Rectal smooth muscle tissue (tissue), 1 donor: Measurements from ENCODE around the gene DNPEP.

ENCODE experiments used
- H3K27ac ChIP-seq: one replicate; pipeline ENCODE4 v1.7.0; 2013; ENCODE audit warnings: low read depth, low read length, inconsistent platforms
- H3K27me3 ChIP-seq: one replicate; pipeline ENCODE4 v1.7.0; 2013; ENCODE audit warnings: low read length; ENCODE audit not compliant: control insufficient read depth, insufficient read depth
- H3K36me3 ChIP-seq: one replicate; pipeline ENCODE4 v1.7.0; 2013; ENCODE audit warnings: low read length; ENCODE audit not compliant: control insufficient read depth, insufficient read depth
- H3K4me1 ChIP-seq: one replicate; pipeline ENCODE4 v1.7.0; 2013; ENCODE audit warnings: low read length; ENCODE audit not compliant: control insufficient read depth, insufficient read depth
- H3K4me3 ChIP-seq: one replicate; pipeline ENCODE4 v1.7.0; 2013; ENCODE audit warnings: low read length
- H3K9ac ChIP-seq: one replicate; pipeline ENCODE4 v1.7.0; 2013; ENCODE audit warnings: low read length

The DNPEP gene

DNA sequence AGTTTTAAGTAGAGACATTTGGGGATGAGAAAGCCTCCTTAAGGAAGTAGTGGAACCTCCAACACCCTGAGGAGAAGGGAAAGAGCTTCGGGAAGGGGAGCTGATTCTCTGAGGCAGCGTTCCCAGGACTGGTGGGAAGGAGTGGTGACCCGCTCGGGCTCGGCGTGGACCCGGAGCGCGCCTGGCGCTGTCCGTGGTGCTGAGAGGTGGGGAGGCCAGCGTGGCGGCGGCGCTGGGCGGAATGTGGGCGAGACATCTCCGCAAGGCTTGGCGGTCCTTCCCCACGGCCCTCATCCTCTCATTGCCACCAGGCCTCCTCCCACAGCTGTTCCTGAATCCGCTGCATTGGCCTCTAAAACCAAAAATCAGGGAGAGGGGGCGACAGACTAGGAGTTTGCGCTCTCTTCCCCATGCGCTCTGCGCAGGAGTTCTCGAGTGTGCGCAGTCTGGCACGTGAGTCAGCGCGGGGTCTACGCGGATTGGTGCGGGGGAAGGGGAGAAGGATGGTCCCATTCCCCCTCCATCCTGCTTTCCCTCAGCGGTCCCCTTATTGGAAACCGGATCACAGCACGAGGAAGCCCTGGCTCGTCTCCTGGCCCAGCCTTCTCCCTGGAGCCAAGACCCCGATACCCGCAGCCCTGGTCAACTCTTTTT, 56.0 kb downstream of the DNPEP start:
- Histone ChIP-seq H3K4me3 (no peak overlapping the region), H3K27ac (no peak overlapping the region), H3K27me3 (peaks cover 14% of the 10 kb centered on the region), H3K36me3 (no peaks in the 10 kb centered on the region), H3K9ac (no peak overlapping the region), H3K4me1 (no peaks in the 10 kb centered on the region)

DNA sequence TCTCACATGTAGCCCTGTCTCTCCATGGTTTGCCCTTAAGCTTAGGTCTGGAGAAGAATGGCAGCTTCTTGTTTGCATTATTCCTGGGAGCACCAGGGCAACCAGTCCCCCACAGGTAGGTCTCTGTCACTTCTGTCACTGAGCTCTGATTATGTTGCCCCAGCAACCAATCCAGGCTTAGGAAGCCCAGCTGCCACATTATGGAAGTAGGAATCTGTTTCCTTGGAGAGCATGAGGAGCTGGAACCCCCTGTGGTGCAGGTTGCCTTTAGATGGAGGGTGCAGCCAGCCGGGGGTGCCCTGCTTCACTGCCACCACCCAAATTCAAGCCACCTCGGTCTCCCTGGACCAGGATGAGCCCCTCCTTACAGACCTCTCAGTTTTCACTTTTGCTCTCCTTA, 60.0 kb downstream of the DNPEP start:
- Histone ChIP-seq H3K36me3 (no peaks in the 10 kb centered on the region), H3K27me3 (peaks cover 13% of the 10 kb centered on the region), H3K27ac (no peak overlapping the region), H3K4me3 (no peak overlapping the region), H3K4me1 (no peaks in the 10 kb centered on the region), H3K9ac (no peak overlapping the region)

DNA sequence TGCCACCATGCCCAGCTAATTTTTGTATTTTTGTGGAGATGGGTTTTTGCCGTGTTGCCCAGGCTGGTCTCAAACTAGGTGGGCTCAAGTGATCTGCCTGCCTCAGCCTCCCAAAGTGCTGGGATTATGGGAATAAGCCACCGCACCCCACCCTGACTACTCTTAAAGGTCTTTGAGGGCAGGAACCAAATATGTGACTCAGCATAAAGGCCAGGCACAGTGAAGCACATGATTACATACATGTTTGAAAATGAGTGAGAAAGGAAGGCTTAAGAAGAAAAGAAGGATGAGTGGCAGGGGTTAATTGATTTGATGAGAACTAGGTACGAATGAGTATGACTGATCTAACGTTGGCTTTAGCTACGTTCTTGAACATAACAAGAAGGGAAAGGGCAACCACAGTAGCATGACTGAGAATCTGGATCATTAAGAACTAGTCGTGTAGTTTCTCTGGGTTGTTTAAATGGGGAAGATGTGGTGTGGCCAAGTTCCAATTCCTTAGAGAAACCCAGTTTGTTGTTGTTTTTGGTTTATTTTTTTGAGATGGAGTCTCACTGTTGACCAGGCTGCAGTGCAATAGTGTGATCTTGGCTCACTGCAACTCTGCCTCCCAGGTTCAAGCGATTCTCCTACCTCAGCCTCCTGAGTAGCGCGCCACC, 61.9 kb downstream of the DNPEP start:
- peaks cover 3% of the 10 kb centered on the region for H3K27me3 ChIP-seq
- no peak overlapping the region for H3K4me3 ChIP-seq
- no peaks in the 10 kb centered on the region for H3K36me3 ChIP-seq
- no peak overlapping the region for H3K9ac ChIP-seq
- H3K27ac ChIP-seq = no peak overlapping the region
- H3K4me1 ChIP-seq = no peaks in the 10 kb centered on the region

DNA sequence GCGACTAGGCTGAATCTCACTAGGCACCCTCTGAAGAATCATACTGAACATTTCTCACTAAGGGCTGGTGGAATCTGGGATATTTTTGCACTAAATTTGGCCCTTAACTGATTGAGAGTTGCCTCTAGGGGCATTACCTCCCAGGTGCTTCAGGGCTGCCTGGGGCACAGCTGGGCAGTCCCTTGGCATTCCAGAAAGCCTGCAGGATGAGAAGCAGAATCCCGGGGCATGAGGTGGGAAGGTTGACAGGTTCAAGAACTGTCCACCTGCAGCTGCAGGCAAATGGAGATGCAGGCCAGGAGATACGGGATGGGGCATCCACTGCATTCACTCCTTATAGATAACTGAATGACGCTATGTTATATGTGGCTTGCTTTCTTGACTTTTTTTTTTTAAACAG, 62.6 kb downstream of the DNPEP start:
- Histone ChIP-seq H3K36me3 (no peaks in the 10 kb centered on the region), H3K4me3 (no peak overlapping the region), H3K4me1 (no peaks in the 10 kb centered on the region), H3K9ac (no peak overlapping the region), H3K27ac (no peak overlapping the region), H3K27me3 (peaks cover 3% of the 10 kb centered on the region)

DNA sequence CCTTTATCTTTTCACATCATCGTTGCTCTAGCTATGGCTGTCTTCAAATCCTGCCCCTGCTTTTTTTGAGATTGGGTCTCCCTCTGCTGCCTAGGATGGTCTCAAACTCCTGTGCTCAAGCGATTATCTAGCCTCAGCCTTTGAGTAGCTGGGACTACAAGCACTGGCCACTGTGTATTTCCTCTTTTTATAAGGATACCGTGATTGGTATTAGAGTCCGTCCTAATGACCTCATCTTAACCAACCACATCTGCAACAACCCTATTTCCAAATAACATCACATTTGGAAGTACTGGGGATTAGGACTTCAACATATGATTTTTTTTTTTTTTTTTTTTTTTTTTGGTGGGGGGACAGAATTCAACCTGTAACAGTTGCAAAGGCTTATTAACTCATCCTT, 64.3 kb downstream of the DNPEP start:
- H3K4me1 ChIP-seq = no peaks in the 10 kb centered on the region
- no peaks in the 10 kb centered on the region for H3K27me3 ChIP-seq
- H3K27ac ChIP-seq = no peak overlapping the region

More for the DNA sequence above, 64.3 kb downstream of the DNPEP start:
- no peaks in the 10 kb centered on the region for H3K36me3 ChIP-seq
- H3K4me3 ChIP-seq = no peak overlapping the region
- no peak overlapping the region for H3K9ac ChIP-seq
